Chondrocyte (in vitro differentiated cells): Measurements from ENCODE around the gene ZNF304. TPM values are rescaled to one million over a fixed set of nuclear protein-coding genes. Genes with fewer than 3 reads are reported as not detected.

Source experiments
- DNase-seq: peaks from one replicate; pipeline ENCODE4 v3.0.0; 2021; ENCODE audit warnings: mixed read lengths, low spot score
- H3K27ac Mint-ChIP-seq: one replicate; pipeline ENCODE4 v1.8.0; 2021; ENCODE audit warnings: mild to moderate bottlenecking, moderate library complexity, mixed read lengths; ENCODE audit not compliant: unreplicated experiment
- H3K27me3 Mint-ChIP-seq: 2 replicates; pipeline ENCODE4 v1.8.0; 2021; ENCODE audit warnings: low read depth, mixed read lengths
- H3K36me3 Mint-ChIP-seq: 2 replicates; pipeline ENCODE4 v1.8.0; 2021; ENCODE audit warnings: low read depth, mixed read lengths
- H3K4me1 Mint-ChIP-seq: 2 replicates; pipeline ENCODE4 v1.8.0; 2021; ENCODE audit warnings: low read depth, mild to moderate bottlenecking, mixed read lengths
- H3K4me3 Mint-ChIP-seq: one replicate; pipeline ENCODE4 v1.8.0; 2021; ENCODE audit warnings: mild to moderate bottlenecking, moderate library complexity, mixed read lengths; ENCODE audit not compliant: unreplicated experiment
- H3K9me3 Mint-ChIP-seq: 2 replicates; pipeline ENCODE4 v1.8.0; 2021; ENCODE audit warnings: low read depth, mixed read lengths
- CTCF ChIP-seq: fragments of 200-600 bp; sonication (generic); IDR thresholded peaks from 2 replicates; pipeline ENCODE4 v1.5.0; 2021; ENCODE audit warnings: antibody characterized with exemption, mild to moderate bottlenecking, moderate library complexity
- total RNA-seq: library from RNA; stranded (reverse); gene quantifications from 3 replicates; pipeline ENCODE4 v1.2.1, GENCODE V29; 2021

The ZNF304 gene
- total RNA-seq, 1 donor from 2014 or later = 8.0 TPM

DNA sequence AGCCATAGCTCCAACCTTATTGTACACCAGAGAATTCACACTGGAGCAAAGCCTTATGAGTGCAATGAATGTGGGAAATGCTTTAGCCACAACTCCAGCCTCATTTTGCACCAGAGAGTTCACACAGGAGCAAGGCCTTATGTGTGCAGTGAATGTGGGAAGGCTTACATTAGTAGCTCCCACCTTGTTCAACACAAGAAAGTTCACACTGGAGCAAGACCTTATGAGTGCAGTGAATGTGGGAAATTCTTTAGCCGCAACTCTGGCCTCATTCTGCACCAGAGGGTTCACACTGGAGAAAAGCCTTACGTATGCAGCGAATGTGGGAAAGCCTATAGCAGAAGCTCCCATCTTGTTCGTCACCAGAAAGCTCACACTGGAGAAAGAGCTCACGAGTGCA lies 6.3 kb downstream of the ZNF304 start:
- H3K27me3 Mint-ChIP-seq = no peaks in the 10 kb centered on the region
- H3K4me1 Mint-ChIP-seq = peaks cover 14% of the 10 kb centered on the region
- H3K4me3 Mint-ChIP-seq = no peak overlapping the region
- no peak for TF ChIP-seq CTCF
- H3K9me3 Mint-ChIP-seq = peaks cover 23% of the 10 kb centered on the region
- H3K36me3 Mint-ChIP-seq = peaks cover 53% of the 10 kb centered on the region
- no peak for DNase-seq
- H3K27ac Mint-ChIP-seq = no peak overlapping the region

- peaks cover 19% of the 10 kb centered on the region for H3K4me1 Mint-ChIP-seq
- peaks cover 20% of the 10 kb centered on the region for H3K9me3 Mint-ChIP-seq
- TF ChIP-seq CTCF = no peak
- no peak overlapping the region for H3K4me3 Mint-ChIP-seq
- H3K27ac Mint-ChIP-seq = no peak overlapping the region
- no peak for DNase-seq
- no peaks in the 10 kb centered on the region for H3K27me3 Mint-ChIP-seq
- peaks cover 41% of the 10 kb centered on the region for H3K36me3 Mint-ChIP-seq
These were observed 8.2 kb downstream of the ZNF304 start for GRCh38 chr19:57359300-57359699.

DNA sequence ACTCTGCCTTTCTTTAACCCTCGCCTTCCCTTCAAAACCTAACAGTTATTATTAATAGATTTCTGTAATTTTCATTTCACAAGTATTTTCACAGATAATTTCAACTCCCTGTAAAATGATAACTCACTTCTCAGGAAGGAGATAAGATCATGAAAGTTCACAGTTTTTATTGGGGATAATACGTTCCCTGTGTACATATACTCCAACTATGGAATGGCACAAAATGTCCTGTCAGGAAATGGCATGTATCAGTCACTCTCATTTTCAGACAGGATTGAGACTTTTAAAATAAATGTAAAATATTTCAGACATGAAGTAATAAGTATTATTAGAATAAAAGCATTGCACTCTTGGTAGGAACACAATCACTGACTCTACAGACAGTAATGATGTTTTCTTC lies 11.3 kb downstream of the ZNF304 start:
- no peak for DNase-seq
- H3K9me3 Mint-ChIP-seq = peaks cover 7% of the 10 kb centered on the region
- H3K27ac Mint-ChIP-seq = peak overlapping the region; percentile 99
- H3K4me3 Mint-ChIP-seq = peak overlapping the region; percentile 98
- peaks cover 19% of the 10 kb centered on the region for H3K4me1 Mint-ChIP-seq
- no peaks in the 10 kb centered on the region for H3K27me3 Mint-ChIP-seq
- peaks cover 12% of the 10 kb centered on the region for H3K36me3 Mint-ChIP-seq
- no peak for TF ChIP-seq CTCF

GRCh38 chr19:57362997-57363687 lies 12.1 kb downstream of the ZNF304 start, which contains the start of the genes TRAPPC2B and ZNF547:
TSS of gene TRAPPC2B (plus strand) at chr19:57363551. CDS start at chr19:57364834, 1,283 bp downstream.
TSS of gene ZNF547 (plus strand) at chr19:57363551. CDS start at chr19:57368556, 5,005 bp downstream.
- peaks cover 19% of the 10 kb centered on the region for H3K4me1 Mint-ChIP-seq
- peaks cover 8% of the 10 kb centered on the region for H3K36me3 Mint-ChIP-seq
- peak within 1 kb of the TSS; percentile 99 for H3K27ac Mint-ChIP-seq
- H3K4me3 Mint-ChIP-seq = peak within 1 kb of the TSS; percentile 98
- no peak for TF ChIP-seq CTCF
- DNase-seq = peak; percentile 99
- H3K27me3 Mint-ChIP-seq = no peaks in the 10 kb centered on the region
- H3K9me3 Mint-ChIP-seq = peaks cover 6% of the 10 kb centered on the region

DNA sequence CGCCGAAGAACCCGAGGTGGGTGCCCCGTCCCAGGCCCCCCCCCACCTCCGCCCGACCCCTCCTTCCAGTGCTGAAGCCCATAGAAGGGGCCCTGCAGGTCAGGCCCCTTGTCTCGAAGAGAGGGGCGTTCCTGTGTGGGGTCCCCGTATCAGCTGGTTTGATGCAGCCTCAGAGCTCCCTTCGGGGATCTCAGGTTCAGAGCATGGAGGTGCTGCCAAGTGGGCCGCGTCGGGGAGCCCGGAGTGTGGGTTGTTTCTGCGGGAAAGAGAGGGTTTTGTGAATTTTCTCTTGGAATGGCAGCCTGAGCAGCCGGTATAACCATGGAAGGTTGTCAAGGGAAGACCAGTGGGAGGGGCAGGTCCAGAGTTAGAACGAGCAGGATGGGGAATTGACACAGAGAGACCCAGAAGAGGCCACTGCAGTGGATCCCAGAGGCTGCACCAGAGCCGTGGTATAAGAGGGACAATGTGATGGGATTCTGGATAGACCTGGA lies 12.7 kb downstream of the ZNF304 start:
- peaks cover 19% of the 10 kb centered on the region for H3K4me1 Mint-ChIP-seq
- peaks cover 4% of the 10 kb centered on the region for H3K9me3 Mint-ChIP-seq
- DNase-seq = no peak
- peak overlapping the region; percentile 99 for H3K27ac Mint-ChIP-seq
- no peak for TF ChIP-seq CTCF
- no peaks in the 10 kb centered on the region for H3K27me3 Mint-ChIP-seq
- H3K4me3 Mint-ChIP-seq = peak overlapping the region; percentile 98
- H3K36me3 Mint-ChIP-seq = peaks cover 7% of the 10 kb centered on the region
